Stimulated activated CD4-positive, alpha-beta T cell treated with anti-CD3 and anti-CD28 coated beads, Interleukin-15, amount 100 ng/mL, for 1 hour (primary cell): ENCODE data around the gene PPM1H.
"Not testable (repeated sequence)": the region's sequence is repeated elsewhere in the genome, so short reads cannot be mapped to it uniquely, and the experiment has no call there.

Experiments
- DNase-seq, 2 donors: peaks; one replicate each; pipeline ENCODE4 v3.0.0-alpha.2; 2020; ENCODE audit warnings: low read depth in 1 of 2, low spot score in 1 of 2

Gene PPM1H

GRCh38 chr12:62840806-62841205 is 94.1 kb downstream of the PPM1H start:
- no peak for DNase-seq

GRCh38 chr12:62839869-62840660 is 94.9 kb downstream of the PPM1H start:
- no peak for DNase-seq

- DNase-seq: no peak
Measured at GRCh38 chr12:62834971-62835547, 99.9 kb downstream of the PPM1H start.

- no peak for DNase-seq
Measured at GRCh38 chr12:62834406-62834805, 100.5 kb downstream of the PPM1H start.

DNA sequence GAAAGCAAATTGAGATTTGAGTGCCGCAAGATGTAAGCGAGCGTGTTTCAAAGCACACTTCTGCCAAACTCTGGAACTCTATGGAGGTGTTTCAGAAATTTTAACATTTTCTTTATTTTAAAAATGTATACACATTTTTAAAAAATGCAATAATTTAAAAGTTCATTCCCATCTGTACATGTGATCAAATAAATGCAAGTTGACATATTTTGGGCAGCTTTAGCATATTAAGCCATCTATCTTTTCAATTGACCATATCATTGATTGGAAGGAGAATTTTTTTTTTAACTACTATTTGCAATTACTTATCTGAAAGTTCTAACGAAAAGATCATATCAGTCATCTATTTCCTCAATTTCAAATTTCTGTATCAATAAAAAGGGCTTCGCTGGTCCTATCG is 101.3 kb downstream of the PPM1H start:
- DNase-seq: no peak

GRCh38 chr12:62832558-62832957 is 102.4 kb downstream of the PPM1H start:
- DNase-seq: no peak

GRCh38 chr12:62832027-62832426 is 102.9 kb downstream of the PPM1H start:
- no peak for DNase-seq

GRCh38 chr12:62827855-62828254 is 107.1 kb downstream of the PPM1H start:
- no peak for DNase-seq

GRCh38 chr12:62827042-62827441 is 107.9 kb downstream of the PPM1H start:
- DNase-seq: no peak

DNA sequence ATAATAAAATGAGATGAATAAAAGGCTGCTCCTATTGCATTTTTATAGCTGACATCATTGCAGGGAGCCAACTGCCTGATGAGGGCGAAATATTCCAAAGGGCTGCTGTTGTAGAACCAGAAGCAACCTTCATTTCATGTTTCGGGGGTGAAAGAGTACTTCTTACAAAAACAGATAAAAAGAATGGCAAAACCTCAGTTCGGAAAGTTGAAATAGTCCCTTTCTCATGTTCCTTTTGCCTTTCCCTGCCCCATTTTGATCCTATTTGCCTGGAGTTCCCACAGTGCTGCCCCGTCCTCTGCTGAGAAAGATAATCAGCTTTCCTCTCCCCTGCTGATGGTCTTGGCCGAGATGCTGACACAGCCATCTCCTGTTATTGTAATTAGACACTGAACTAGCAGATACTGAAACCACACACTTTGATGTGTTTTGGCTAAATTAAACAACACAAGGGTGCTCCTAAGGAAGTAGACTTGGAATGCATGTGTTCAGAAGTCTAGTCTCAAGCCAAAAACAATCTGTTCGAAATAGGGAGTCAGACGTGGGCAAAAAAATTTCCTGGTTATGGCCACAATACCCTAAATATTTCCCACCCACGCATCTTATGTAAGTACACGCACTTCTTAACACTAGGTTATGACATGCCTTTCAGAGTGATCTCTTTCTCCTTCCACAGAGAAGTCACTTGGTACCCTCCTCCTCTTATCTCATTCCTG is 117.2 kb downstream of the PPM1H start:
- DNase-seq: no peak

- no peak for DNase-seq
Measured at GRCh38 chr12:62814243-62814642, 120.7 kb downstream of the PPM1H start.

GRCh38 chr12:62813031-62813829 is 121.7 kb downstream of the PPM1H start:
- peak in 1 of 2 donors; percentile 6 for DNase-seq

DNA sequence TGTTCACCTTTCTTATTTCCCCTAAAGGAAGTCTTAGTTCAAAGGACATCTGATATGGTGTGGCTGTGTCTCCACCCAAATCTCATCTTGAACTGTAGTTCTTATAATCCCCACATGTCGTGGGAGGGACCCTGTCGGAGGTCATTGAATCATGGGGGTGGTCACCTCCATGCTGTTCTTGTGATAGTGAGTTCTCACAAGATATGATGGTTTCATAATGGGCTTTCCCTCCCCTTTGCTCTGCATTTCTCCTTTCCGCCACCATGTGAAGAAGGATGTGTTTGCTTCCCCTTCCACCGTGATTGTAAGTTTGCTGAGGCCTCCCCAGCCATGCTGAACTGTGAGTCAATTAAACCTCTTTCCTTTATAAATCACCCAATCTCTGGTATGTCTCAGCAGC is 123.5 kb downstream of the PPM1H start:
- DNase-seq: not testable (repeated sequence)

DNA sequence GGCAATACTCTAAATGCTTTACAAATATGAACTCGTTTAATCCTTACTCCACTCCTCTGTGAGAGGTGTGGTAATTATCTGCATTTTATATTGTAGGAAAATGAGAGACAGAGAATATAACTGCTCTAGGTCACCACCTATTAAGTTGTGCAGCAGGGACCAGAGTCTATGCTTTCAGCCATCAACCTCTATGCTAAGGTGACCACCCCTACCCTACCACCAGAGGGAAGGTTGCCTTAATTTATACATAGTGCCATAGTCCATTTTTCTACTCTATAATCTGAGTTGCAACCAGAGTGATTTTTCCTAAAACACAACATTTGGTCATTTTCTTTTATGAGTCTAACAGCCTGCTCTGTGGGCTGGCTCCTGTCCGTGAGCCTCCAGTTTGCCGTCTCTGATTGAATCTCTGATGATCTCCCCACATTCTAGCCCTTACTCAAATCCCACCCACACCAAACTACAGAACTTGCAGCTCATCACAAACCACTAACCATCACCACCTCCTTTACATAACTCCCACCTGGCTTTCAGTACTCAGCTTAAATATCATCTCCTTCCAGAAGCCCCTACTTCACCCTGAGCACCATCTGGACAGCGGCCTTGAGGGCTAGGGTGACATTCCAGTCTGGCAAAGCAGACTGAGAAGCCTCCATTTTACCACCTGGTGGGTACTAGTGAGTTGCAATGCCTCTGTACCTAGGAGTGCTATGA is 126.6 kb downstream of the PPM1H start:
- DNase-seq: no peak

GRCh38 chr12:62806893-62807292 is 128.1 kb downstream of the PPM1H start:
- no peak for DNase-seq

DNA sequence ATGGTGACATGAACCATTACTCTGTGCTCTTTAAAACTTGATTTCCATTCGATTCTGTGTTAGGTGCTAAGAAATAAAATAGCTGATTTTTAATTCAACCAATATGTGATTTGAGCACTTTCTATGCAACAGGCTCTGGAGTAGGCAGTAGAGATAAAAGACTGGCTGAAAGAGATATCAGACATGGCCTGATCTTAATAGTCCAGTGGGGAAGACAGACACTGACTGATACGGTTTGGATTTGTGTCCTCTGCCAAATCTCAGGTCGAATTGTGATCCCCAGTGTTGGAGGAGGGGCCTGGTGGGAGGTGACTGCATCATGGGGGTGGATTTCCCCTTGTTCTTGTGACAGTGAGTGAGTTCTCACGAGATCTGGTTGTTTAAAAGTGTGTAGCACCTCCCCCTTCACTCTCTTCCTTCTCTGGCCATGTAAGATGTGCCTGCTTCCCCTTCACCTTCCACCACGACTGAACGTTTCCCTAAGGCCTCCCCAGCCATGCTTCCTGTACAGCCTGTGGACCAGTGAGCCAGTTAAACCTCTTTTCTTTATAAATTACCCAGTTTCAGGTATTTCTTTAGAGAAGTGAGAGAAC is 128.6 kb downstream of the PPM1H start:
- no peak for DNase-seq

DNA sequence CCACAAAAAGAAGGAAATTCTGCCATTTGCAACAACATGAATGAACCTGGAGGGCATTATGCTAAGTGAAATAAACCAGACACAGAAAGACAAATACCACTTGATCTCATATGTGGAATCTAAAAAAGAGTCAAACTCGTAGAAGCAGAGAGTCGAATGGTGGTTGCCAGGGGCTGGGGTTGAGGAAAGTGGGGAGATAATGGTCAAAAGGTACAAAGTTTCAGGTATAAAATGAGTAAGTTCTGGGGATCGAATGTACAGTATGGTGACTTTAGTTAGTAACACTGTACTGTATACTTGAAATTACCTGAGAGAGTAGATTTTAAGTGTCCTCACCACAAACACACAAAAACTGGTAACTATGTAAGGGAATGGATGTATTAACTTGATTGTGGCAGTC is 129.4 kb downstream of the PPM1H start:
- no peak for DNase-seq

DNA sequence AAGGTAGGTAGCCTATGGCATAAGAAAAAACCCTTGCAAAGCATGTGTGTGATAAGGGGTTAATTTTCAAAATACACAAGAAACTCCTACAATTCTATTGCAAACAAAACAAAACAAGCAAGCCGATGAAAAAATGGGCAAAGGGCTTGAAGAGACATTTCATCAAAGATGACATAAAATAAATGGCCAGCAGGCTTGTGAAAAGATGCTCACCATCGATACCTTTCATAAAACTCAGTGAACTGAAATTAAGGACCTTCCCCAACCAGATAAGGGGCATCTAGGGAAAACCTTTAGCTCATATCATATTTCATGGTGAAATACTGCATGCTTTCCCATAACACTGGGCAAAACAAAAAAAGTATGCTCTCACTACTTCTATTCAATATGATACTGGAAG is 131.2 kb downstream of the PPM1H start:
- no peak for DNase-seq

- DNase-seq: no peak
Measured at GRCh38 chr12:62802984-62803383, 132.0 kb downstream of the PPM1H start.

DNA sequence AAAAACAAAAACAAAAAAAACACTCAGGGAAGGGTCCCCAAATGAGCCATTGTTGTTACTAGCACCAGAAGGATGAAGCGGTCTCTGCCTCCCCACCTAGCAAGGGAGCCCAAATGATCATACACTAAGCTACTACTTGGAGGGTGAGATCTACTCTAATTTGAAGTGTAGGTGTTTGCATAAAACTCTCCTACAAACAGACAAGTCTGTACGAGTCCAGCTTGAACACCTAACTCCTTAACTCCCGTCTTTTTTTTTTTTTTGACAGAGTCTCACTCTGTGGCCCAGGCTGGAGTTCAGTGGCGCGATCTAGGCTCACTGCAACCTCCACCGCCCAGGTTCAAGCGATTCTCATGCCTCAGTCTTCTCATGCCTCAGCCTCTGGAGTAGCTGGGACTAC is 132.6 kb downstream of the PPM1H start:
- DNase-seq: no peak
